NCI-H446 (cell line): Measurements from ENCODE around the gene SH3BGRL2.

ENCODE experiments used
- DNase-seq, 2 experiments: peaks; one replicate each; lab custom pipeline; 2025; lab: John Stamatoyannopoulos, UW

SH3BGRL2 gene

GRCh38 chr6:79699606-79700005 lies 68.5 kb downstream of the SH3BGRL2 start:
- DNase-seq, result no peak

- no peak for DNase-seq
Observed at GRCh38 chr6:79702691-79703090, 71.6 kb downstream of the SH3BGRL2 start.

- DNase-seq, result no peak
Observed at GRCh38 chr6:79704200-79704599, 73.1 kb downstream of the SH3BGRL2 start.

GRCh38 chr6:79705456-79705995 lies 74.4 kb downstream of the SH3BGRL2 start:
- no peak for DNase-seq

GRCh38 chr6:79706527-79706926 lies 75.4 kb downstream of the SH3BGRL2 start:
- no peak for DNase-seq

DNA sequence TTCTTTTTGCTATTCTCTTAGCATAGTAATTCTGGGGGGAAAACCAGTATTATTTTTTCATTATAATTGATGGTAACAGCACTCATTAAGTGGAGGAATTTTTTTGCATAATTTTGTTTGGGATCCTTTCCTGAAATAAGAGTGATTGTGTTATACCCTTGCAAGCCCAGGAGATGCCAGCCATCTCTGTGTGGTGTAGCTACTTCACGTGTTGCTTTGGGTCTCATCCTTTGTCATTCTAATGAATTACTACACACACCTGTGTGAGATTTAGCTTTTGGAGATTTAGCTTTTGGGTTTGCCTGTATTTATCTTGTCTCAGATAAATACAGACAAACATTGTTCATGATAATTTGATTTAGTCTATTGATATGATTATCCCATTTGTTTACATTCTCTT lies 76.5 kb downstream of the SH3BGRL2 start:
- no peak for DNase-seq

DNA sequence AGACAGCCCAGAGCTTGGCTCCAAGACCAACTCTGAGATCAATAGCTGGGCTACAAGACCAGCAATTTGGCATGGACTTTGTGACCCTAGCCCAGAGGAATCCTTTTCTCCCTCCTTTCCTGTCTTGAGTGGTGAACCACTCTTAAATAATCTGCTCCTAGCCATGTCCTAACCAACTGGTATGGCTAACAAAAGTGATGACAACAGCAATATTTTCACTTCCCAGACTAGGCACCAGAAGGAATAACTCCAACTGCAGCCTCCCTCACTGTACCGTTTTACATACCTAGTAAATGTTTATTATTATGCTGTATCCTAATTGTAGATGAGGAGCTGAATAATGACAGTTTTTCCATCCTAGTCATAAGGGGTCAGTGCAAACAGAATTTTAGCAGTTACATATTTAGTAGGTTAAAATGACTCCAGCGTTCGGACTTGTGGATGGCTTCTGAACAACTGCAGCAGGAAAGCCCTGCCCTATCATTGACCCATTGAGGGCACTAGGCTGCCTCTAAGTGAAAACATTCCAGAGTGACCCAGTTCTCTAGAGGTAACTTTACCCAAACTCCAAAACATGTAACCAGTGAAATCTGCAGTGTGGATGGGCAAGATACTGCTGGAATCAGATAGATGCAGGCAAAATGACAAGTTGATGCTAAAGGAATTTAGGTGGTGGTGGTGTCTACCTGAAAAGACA lies 77.1 kb downstream of the SH3BGRL2 start:
- DNase-seq, result no peak

- DNase-seq, result no peak
Observed at GRCh38 chr6:79710127-79710526, 79.0 kb downstream of the SH3BGRL2 start.

- no peak for DNase-seq
Observed at GRCh38 chr6:79711167-79711566, 80.0 kb downstream of the SH3BGRL2 start.

DNA sequence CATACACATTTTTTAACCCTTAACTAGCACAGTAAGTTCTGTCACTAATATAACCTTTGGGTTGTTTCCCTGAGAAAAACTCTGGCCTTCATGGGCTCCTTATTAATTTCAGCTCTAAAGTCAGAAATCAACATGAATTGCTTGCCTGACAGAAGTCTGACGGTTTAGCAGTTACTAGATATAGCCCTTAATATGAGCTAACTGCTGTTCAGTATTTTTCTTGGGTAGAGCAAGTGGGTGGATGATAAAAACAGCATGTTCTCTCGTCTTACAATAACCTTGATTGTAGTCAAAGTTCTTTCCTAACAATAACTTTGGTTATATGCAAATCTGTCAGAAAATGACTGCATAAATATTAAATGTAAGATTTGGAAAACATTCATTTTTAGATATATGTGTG lies 81.0 kb downstream of the SH3BGRL2 start:
- DNase-seq, result no peak

DNA sequence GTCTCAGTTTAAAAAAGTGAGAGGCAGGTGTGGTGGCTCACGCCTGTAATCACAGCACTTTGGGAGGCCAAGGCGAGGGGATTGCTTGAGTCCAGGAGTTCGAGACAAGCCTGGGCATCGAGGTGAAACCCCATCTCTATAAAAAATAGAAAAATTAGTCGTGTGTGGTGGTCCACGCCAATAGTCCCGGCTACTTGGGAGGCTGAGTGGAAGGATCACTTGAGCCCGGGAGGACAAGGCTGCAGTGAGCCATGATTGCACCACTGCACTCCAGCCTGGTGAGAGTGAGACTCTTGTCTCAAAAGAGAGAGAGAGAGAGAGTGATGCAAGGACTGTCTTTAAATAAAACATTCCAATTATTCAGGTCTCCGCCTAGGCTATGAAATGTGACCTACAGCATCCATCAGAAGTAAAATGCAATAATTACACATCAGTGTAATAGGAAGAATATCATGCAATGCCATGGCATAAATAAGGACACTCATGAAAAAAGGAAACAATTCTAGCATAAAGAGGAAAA lies 81.5 kb downstream of the SH3BGRL2 start:
- DNase-seq, result no peak

DNA sequence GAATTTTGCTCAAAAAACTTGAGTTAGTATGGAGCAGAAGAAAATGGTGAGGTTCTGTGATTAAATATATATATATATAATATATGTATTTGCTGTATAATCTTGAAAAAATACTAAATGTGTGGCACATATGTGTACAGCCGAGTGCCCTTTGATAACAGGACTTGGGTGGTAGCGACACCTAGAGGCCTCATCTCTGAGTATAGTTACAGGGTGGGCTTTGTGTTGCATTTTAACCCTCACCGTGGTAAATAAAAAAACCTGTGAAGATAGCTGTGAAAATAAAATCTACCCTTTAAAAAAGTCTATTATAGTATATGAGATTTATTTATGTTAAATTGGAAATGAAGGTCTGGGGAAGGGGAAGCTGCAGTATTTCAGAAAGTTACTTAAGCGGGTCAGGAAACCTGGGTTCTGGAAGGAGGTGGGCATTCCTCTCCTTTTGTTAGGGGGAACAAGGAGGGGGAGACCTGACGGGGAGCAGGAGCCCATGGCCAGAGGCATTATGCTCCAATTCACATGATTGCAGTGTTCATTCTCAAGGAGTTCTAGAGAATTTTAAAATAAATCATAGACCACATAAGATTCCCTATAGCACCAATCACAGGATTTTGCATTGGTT lies 82.7 kb downstream of the SH3BGRL2 start:
- peak; percentile 19 to 54 for DNase-seq

- DNase-seq, result no peak
Observed at GRCh38 chr6:79717989-79718388, 86.9 kb downstream of the SH3BGRL2 start.

GRCh38 chr6:79718509-79719247 lies 87.5 kb downstream of the SH3BGRL2 start:
- no peak for DNase-seq

DNA sequence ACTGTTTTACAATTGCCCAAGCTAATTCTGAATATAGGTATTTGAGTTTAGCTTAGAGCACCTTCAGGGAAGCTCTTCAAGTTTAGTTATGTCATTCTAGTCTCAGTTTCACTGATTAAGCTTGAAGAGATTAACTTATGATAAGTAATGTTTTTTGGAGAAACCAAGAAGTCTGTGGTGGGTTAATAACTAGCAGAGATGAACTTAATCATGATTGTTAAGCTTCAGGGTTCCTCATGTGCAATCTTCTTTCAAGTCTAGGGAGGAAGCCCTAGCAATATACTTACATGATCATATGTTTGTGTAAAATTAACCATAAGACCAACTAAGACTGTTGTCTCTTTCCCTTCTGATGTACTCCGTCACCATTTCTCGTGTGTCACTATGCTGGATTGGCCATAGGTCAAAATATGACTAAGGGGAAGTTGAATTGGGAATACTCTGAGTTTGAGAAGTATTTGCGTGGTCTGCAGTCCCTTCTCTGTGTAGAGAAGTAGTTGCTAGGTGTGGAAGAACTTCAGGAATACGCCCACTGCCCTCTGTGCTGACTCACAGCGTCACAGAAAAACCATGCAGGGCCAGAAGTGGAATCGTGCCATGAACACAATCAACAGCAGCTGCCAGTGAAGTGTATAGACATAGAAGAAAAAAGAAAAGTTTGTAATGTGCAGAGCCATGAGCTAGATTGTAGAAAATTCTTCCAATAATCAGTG lies 88.3 kb downstream of the SH3BGRL2 start:
- DNase-seq, result peak in 1 of 2 experiments; percentile 47

GRCh38 chr6:79724816-79725215 lies 93.7 kb downstream of the SH3BGRL2 start:
- DNase-seq, result no peak

DNA sequence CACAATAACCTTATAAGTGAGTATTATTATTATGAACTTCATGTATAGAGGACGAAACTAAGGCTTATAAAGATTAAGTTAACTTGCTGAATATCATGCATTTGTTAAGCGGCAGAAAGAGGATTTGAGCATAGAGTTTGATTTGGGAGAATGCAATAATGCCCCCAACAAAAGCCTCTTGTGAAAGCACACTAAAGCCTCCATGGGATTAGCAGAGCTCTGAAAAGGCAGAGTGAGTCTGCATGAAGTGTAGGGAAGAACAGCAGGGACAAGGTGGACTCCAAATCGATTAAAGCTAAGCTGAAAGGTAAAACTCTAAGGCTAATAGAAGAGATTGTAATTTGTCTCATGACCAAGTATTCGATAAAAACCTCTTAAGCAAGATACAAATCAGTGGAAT lies 100.3 kb downstream of the SH3BGRL2 start:
- no peak for DNase-seq

GRCh38 chr6:79733388-79733787 lies 102.3 kb downstream of the SH3BGRL2 start:
- no peak for DNase-seq

DNA sequence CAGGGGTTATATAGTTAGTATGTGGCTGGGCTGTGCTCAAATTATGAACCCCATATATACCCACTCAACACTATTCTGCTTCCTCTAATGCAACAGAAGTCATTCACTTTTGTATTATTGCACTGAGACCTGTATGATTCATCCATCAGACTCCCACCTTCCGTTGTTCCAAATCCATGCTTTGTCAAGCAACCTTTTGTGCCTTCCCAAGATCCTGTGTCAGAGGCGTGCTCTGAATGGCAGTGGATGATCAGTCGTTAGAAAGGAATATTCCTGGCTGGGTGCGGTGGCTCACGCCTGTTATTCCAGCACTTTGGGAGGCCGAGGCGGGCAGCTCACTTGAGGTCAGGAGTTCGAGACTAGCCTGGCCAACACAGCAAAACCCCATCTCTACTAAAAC lies 103.2 kb downstream of the SH3BGRL2 start:
- no peak for DNase-seq

GRCh38 chr6:79735183-79735582 lies 104.1 kb downstream of the SH3BGRL2 start:
- no peak for DNase-seq

DNA sequence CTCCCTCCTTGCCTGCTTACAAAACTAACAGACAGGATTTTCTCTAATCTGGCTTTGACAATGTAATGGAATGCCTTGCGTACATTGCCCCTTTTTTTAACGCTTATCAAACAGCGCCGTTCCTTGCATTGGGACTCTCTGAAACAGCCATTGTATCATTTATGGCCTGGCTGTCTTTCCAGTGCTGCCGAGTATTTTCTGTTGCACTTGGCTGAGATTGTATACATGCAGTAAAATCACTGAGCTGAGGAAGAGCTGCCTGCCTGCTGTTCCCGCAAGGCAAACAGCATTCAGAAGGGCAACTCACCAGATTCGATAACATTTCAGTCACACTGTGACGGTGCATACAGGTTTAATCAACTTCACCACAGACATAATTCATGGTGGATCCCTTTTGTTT lies 106.0 kb downstream of the SH3BGRL2 start:
- peak in 1 of 2 experiments; percentile 16 for DNase-seq

DNA sequence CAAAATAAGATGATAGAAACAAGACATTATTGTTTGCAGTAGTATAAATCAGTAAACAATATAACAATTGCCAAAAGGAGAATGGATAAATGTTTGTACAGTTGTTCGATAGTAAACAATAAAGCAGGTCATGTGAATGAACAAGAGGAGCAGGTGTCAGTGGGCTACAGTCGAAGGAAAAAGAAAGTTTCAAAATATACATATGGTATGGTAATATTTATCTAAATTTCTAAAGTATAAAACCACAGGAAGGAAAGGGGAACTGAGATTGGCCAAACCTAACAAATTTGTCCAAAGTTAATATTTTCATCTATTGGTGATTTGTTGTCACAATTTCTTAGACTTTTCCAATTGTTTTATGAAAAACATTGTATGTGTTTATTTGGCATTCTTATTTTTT lies 110.9 kb downstream of the SH3BGRL2 start:
- DNase-seq, result no peak
